A172 (cell line): ENCODE measurements around the gene ICAM1. TPM values are rescaled to one million over a fixed set of nuclear protein-coding genes. Genes with fewer than 3 reads are reported as not detected.
"Not testable (repeated sequence)": the region's sequence is repeated elsewhere in the genome, so short reads cannot be mapped to it uniquely, and the experiment has no call there.

Experiments
- DNase-seq: peaks from one replicate; pipeline ENCODE4 v3.0.0-alpha.2; 2015; ENCODE audit warnings: low spot score
- total RNA-seq: library from RNA; depleted of rRNA; stranded (reverse); fragments of >200 nt; shearing (Covaris generic); gene quantifications from 2 replicates; pipeline ENCODE4 v1.2.3, GENCODE V29; 2014; rRNA removed

The ICAM1 gene, protein sequence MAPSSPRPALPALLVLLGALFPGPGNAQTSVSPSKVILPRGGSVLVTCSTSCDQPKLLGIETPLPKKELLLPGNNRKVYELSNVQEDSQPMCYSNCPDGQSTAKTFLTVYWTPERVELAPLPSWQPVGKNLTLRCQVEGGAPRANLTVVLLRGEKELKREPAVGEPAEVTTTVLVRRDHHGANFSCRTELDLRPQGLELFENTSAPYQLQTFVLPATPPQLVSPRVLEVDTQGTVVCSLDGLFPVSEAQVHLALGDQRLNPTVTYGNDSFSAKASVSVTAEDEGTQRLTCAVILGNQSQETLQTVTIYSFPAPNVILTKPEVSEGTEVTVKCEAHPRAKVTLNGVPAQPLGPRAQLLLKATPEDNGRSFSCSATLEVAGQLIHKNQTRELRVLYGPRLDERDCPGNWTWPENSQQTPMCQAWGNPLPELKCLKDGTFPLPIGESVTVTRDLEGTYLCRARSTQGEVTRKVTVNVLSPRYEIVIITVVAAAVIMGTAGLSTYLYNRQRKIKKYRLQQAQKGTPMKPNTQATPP
- 0.22 TPM in 1 of 2 replicates, not detected in the other for total RNA-seq

DNA sequence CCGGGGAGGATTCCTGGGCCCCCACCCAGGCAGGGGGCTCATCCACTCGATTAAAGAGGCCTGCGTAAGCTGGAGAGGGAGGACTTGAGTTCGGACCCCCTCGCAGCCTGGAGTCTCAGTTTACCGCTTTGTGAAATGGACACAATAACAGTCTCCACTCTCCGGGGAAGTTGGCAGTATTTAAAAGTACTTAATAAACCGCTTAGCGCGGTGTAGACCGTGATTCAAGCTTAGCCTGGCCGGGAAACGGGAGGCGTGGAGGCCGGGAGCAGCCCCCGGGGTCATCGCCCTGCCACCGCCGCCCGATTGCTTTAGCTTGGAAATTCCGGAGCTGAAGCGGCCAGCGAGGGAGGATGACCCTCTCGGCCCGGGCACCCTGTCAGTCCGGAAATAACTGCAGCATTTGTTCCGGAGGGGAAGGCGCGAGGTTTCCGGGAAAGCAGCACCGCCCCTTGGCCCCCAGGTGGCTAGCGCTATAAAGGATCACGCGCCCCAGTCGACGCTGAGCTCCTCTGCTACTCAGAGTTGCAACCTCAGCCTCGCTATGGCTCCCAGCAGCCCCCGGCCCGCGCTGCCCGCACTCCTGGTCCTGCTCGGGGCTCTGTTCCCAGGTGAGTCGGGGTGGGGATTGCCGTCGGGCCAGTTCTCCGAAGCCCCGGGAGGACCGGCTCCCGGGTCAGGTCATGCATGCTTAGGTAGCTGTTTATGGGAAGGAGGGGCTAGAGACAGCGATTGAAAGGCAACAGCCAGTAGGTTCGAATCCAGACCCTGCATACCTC is at the start of gene ICAM1:
Gene ICAM1 (plus strand): TSS at position 505 of the 779 bp plus-strand sequence. CDS start 40 bp downstream, at position 545.
- DNase-seq: no peak

DNA sequence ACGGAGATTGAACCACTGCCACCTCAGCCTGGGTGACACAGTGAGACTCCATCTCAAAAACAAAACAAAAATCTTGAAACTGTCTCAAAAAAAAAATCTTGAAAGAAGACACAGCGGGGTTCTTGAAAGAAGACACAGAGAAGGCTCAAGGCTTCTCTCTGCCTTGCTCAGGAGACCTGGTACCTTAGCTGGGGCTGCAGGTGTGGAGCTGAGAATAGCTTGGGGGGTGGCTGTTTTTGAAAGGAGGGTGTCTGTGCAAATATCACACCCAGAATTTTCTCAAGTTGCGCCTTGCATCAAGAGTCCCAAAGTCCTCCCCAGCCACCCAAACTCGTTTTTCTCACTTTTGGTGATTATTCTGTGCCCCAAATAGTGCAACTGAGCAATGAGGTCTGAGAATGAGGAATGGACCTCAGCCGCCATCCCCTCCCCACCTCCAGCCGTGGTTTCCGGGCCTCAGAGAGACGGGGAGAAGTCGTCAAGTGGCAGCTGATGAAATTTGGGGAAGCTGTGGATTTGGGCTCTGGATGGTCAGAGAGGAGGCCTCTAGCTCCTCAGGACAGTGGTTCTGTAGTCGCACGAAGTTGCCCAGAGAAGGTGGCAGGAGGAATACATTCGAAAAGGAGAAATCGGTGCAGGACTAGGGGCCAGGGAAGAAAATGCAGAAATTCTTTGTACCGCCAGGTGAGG is 48.6 kb upstream of the ICAM1 start:
- DNase-seq: no peak

DNA sequence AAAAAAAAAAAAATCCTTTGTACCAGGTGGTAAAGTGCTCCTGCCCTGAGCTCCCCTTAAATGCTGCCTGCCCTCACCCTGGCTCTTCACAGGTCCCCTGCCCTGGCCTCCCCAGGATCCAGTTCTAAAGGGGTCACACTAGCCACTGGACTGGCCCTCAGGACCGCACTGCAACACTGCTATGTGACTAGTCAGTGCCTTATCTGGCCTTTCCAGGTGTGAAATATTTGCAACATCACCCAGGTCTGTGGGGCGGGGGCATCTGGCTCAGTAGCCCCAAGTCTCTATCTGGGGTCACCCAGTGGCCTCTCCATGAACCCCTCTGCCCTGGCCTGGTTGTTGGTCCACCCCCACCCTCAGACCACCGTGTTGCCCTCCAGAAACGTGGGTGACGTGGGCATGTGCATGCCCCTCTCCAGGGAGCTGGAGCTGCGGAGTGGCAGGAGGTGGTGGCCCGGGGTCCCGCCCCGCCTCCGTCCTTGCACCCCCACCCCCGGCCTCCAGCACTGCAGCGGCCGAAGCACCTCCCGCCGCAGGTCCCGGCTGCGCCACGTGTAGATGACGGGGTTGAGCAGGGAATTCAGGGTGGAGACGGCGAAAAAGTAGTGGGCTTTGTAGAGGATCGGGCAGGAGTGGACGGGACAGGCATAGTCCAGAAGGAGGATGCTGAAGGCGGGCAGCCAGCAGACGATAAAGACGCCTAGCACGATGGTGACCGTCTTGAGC is 47.3 kb upstream of the ICAM1 start:
- DNase-seq: no peak

DNA sequence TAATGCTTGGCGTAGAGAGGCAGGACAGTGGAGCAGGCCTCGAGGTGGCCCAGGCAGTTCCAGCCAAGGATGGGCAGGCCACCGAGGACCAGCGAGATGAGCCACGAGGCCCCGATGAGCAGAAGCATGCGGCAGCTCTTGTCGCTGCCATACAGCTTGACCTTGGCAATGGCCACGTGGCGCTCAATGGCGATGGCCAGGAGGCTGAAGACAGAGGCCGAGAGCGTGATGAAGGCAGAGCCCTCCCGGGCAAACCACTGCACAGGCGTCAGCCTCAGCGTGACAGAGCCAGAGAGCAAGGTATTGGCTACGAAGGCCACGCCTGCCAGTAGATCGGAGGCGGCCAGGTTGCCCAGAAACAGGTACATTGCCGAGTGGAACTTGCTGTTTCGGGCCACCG is 46.6 kb upstream of the ICAM1 start:
- no peak for DNase-seq

DNA sequence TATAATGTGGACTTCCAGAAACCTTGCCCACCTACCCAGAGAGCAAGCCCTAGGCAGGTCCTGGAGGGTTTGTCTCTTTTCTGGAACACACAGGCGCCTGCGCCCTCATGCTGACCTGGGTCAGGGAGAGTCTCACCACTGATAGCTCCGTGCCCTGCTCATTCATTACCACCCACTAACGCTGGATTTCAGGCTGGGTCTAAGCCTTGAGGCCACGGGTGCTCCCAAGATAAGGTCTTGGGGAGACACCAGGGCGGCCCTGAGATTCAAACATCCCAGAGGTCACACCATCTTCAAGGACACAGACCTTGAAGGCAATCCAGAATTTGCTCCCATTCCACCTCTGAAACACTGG is 44.9 kb upstream of the ICAM1 start:
- no peak for DNase-seq

DNA sequence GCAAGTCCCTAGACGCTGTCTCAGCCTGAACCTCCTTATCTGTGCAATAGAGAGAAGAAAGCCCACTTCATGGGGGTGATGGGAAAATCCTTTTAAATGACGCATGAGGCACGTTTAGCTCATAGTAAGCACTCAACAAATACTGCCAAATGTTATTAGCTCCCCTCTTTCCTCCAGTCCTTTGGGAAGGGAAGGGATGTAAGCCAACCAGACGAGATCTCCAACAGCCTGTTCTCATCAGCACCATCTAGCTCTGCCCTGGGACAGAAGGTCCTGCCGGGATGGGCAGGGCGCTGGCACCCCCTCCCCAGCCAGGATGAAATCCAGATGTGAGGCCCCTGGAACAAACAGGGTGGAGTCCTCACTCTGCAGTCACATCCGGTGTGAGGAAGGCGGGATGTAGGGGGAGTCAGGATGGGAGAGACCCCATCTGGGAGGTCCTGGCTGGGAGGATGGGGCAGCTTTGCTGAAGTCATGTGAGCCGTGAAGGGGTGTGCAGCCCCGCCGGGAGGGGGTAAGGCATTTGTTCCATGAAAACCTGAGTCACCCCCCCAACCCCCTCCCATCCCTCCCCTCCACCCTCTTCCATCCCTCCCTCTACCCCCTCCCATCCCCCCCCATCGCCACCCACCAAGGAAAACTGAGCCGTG is 44.4 kb upstream of the ICAM1 start:
- no peak for DNase-seq

DNA sequence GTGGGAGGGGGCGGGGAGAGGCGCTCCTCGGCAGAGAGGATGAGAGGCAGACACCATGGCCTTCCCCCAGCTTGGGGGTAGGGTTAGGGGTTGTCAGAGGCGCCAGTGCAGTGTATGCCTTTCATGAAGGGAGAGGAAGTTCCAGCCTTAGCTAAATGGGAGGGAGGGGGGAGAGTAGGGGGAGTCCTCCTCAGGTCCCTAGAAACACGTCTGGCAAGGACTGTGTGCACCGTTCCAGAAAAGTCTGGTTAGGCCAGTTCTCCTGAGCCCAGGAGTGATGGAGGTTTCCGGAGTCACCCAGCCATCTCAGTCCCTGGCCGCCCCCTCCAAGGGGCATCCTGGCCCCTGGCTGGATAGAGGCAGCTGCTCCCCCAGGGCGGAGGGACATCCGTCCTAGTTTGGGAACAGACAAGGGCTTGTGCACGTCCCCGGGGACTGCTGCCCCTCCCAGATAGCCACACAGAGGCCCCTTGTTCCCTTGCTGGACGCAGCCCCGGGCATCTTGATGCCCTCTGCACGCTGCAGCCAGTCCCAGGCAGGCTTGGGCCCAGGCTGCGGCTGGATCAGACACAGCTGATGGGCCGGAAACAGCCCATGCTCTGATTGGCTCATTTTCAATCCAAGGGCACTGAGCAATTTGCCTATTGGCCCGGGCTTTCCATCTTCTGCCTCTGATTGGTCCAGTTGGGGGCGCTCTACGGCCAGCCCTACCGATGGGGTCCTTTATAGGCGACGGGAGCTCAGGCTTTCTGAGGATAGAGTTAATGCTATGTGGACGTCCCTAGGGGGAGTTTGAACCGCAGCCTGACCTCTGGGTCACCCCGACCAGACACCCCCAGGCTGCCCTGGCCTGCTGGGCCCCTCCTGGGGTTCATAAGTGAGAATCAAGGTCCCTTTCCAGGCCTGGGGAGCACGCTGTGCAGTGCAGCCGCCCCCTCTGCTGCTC is 43.6 kb upstream of the ICAM1 start:
- no peak for DNase-seq

DNA sequence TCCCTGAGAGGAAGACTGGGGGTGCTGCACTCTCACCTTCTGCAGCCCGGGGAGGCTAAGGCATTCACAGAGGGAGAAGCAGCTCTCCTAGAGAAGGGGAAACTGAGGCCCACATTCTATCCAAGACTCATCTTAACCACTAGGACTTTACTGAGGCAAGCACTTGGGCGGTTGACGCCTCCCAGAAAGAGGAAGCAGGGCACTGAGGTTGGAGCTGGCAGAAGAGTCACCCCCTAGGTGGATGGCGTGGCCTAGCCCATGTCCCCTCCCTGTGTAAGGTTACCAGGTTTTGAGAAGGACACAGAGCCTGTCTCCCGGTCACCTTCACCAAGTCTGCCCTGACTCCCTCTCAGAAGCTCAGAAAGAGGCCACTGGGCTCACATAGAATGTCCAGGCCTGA is 42.5 kb upstream of the ICAM1 start:
- DNase-seq: no peak

DNA sequence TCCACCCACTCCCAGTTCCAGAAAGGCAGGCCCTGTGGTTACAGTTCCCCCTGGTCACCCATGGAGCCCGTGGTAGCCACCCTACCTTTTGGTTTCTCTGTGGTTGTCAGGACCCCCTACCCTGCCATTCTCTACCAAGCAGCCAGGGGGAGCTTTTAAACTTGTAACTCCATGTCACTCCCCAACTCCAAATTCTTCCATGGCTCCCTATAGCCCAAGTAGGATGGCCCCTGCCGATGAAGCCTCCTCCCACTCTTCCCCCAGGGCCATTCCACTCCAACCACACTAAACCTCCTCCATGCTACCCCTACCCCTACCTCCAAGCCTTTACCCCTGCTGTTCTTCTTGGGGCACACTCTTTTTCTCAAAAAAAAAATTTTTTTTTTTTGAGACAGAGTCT is 42.0 kb upstream of the ICAM1 start:
- no peak for DNase-seq

DNA sequence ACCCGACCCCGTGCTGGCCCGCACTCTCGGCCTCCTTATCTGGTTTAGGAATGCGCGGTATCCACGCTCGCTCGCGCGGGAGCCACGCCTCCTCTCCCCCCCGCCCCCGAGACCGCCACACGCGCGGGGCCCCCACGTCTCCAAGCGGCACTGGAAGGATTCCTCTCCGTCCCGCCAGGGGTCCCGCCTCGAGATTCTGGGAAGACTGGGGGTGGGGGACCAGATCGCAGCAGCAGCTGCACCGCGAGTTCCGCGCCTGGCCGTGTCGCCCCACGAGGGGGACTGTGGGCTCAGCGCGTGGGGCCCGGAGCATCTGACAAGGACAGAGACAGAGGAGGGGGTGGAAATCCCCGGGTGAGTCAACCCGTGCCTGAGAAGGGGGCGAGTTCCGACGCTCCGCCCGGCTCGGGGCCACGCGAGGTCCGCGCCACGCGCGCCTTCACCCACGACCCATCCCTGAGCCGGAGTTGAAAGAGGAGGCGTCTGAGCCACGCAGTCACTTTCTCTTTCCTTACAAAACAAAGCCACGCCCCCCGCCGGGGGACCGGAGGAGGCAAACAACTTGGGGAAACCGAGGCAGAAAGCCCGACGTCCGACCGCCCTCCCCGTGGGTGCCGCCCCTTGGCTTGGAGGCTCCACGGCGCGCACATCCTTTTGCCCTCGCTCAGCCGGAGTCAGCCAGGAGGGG is 40.6 kb upstream of the ICAM1 start:
- no peak for DNase-seq

DNA sequence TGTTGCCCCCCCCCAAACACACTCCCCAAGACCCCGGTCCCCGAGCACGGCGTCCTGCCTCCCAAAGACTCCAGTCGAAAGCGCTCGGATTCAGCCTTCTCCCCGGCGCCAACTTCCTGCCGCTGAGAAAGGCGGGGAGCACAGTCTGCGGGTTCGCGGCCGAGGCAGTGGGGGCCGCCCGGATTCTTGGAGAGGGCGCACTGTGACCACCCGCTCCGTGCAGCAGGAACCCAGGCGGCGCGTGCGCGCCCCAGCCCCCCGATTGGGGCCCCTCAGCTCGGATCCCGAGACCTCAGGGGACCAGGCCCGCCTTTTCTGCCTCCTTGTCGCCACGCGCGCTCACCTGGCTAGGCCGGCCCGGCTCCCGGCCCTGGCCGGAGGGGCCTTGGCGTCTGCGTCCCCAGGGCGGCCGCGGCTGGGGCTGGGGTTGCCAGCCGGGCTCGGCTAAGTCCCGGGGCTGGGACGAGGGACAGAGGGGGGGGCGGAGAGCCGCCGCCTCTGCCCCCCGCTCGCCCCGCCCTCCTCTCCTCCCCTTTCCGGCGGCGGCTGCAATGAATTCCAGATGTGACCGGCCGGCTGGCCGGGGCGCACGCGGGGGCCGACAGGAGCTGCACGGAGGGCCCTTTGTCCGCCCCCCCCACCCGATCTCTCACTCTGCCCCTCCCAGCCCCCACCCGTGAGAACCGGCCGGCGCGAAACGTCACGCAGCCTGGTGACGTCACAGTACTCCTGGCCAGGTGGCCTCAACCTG is 39.9 kb upstream of the ICAM1 start, which contains the start of gene S1PR2:
Gene S1PR2 (minus strand): TSS at position 471 of the 751 bp plus-strand sequence. CDS start 6,426 bp downstream, outside the sequence.
- peak; percentile 39 for DNase-seq

DNA sequence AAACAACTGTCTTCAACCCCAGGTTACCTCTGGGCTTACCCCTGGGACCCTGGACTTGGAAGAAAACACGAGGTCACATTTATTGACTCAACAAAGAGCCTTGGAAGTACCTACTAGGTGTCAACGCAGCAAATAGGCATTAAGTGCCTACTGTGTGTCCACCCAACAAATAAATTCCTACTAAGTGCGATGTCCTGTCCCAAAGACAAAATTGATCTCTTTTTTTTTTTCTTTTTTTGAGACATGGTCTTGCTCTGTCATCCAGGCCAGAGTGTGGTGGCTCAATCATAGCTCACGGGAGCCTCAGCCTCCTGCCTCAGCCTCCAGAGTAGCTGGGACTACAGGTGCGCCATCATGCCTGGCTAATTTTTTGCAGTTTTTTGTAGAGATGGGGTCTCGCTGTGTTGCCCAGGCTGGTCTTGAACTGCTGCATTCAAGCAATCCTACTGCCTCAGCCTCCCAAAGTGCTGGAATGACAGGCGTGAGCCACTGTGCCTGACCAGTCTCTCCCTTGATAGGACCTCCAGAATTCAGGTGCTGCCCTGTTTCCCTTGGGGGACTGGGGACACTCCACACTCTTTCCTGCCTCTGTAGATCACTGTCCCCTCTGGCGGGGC is 39.2 kb upstream of the ICAM1 start:
- no peak for DNase-seq

DNA sequence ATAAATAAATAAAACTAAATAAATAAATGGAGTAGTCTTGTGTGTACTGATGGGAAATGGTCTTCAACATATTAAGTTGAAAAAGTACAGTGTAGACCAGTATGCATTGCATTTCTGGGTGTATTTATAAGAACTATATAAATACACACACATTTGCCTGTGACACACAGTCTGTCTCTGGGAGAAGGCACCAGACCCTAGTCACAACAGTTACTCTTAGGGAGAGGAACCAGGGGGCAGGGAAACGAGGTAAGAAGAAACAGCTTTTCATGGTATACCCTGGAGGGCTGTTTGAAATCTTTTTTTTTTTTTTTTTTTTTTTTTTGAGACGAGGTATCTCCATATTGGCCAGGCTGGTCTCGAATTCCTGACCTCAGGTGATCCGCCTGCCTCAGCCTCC is 37.0 kb upstream of the ICAM1 start:
- DNase-seq: no peak

DNA sequence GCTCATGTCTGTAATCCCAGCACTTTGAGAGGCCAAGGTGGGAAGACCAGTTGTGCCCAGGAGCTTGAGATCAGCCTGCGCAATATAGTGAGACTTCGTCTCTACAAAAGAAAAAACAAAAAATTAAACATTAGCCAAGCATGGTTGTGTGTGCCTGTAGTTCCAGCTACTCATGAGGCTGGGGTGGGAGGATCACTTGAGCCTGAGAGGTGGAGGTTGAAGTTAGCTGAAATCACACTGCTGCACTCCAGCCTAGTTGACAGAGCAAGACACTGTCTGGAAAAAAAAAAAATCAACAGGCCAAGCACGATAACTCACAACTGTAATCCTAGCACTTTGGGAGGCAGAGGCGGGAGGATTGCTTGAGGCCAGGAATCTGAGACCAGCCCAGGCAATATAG is 35.9 kb upstream of the ICAM1 start:
- no peak for DNase-seq

DNA sequence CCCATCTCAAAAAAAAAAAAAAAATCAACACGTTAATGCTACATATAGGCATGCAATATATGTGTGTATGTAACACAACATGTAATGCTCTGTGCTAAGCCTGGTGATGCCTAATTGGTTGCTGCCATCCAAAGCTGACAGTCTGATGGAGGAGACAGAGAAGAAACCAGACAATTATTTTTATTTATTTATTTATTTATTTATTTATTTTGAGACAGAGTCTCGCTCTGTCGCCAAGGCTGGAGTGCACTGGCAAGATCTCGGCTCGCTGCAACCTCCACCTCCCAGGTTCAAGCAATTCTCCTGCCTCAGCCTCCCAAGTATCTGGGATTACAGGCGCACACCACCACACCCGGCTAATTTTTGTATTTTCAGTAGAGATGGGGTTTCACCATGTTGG is 35.5 kb upstream of the ICAM1 start:
- DNase-seq: not testable (repeated sequence)

DNA sequence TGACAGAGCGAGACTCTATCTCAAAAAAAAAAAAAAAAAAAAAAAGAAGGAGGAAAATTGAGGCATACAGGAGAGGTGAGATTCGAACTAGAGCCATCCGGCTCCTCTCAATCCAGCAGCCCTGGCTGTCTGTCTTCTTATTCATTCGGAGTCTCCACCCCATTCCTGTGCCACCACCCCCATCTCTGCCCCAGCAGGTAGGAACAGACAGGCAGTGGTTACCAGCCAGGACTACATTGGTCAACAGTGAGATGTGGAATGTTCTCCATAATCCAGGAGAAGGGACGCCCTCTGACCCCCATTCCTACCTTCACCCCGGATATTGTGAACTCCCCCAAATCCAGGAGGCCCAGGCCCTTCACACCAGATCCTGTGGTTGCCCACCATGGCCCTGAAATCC is 33.2 kb upstream of the ICAM1 start:
- DNase-seq: no peak

DNA sequence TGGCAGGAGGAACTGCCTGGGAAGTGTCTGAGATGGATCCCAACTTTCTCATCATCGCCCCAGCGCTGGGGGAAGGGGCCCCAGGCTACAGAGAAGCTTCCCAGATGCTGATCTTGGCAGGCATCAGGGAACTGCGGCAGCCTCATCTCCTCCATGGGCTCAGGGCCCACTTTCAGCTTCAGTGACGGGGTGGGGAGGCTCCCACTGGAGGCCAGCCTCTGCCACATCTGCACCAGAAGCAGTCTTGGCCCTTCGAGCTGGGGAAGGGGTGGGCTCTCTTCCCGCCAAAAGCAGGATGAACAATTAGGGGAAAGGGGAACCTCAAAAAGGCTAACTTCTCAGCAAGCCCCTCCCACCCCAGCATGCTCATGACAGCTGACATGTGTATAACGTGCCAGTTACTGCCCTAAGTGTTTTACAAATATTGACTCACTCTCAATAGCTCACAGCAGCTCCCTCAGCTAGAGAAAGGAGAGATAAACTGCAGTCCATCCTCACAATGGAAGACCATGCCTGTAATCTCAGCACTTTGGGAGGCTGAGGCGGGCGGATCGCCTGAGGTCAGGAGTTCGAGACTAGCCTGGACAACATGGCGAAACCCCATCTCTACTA is 32.6 kb upstream of the ICAM1 start:
- no peak for DNase-seq
